SIG-M5 treated with dmso at 0.1 percent for 504 hours (cell line): Measurements from ENCODE around the gene BTBD16.

Source experiments
- DNase-seq: peaks from one replicate; lab custom pipeline; 2025; ENCODE audit not compliant: unreplicated experiment; lab: John Stamatoyannopoulos, UW

The BTBD16 gene

DNA sequence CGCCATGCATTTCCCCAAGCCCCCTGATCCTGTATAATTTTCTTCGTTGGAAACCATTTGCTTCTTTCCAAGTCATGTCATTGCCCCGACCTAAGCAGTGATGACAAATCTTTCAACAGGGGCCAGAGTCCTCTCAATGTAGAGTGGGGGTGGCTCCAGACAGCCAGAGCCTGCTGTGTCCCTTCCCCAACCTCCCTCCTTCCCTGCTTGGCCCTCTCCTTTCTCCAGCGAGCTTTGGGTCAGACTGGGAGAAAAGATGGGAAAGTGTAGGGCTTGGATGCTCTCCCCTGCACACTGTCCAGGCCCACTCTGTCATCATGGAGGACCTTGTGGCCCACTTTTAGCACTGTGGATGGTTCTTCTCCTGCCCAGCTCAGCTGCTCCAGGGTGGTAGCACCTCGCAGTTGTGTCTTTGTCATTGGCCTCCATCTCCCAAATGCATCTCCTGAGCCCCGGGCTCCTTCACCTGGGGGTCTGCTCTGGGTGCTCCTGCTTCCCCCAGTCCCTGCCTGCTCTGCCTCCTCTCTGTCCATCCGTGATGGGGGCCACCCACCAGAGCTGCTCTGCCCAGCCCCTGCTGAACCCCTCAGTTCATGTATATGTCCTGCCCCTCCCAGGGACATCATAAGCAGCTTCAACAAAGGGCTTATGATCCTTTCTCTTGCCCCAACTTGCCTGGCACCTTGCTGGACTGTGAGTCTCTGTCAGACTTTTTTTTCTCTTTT, 37.5 kb downstream of the BTBD16 start:
- no peak for DNase-seq

DNA sequence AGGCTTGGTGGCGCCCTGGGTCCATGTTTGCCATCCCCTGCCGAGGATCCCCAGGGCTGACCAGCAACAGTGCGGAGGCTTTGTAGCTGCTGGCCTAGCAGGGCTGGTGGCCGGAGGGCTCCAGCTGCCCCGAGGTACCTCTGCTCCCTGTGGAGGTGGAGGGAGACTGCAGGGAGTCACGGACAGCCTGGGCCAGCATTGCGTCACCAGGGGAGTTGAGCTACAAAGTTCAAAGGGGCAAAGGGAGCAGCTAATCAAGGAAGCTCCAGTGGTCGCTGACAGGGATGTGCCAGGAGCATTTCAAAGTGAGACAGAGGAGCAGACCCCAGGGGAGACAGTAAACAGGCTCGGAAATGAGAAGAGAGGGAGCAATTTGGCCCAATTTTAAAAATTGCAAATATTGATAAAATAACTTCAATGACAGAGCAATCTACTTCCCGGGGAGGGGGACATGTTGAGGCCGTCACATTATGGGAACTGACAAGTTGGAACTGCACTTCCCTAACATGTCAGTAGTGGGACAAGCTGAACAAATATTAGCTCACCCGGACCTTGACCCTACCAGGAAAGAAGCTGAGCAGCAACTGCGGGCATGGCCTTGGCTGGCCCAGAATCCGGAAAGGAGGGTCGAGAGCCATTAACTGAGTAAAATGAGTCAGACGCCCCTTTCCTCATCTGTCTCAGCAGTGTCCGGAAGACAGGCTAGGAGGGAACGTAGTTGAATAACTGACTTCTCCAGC, 39.4 kb downstream of the BTBD16 start:
- no peak for DNase-seq

DNA sequence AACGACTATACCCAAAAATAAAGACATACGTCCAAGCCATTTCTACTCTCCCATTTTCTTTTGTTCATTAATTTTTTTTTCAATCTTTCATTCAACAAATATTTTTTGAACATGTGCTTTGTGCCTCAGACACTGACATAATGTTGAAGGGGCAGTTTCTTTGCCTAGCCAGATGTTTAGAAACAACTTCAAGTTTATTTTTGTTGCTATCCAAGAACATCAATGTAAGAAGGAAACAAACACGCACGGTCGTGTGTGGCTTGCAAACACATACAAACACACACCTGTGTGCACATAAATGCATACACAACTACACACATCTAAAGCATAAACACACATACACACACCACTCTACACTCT, 39.9 kb downstream of the BTBD16 start:
- no peak for DNase-seq

DNA sequence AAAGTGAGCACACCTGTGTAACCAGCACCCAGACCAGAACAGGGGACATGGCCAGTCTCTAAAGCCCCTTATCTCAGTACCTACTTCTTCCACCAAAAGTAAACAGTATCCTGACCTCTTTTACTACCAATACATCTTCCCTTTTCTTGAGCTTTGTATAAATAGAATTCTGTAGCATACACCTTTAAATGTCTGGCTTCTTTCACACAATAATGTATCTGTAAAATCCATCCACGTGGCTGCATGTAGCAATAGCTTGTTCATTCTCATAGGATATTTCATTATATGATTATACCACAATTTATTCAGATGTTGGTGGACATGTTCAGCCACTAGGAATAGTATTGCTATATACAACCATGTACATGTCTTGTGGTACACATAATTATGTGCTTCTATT, 40.6 kb downstream of the BTBD16 start:
- no peak for DNase-seq

DNA sequence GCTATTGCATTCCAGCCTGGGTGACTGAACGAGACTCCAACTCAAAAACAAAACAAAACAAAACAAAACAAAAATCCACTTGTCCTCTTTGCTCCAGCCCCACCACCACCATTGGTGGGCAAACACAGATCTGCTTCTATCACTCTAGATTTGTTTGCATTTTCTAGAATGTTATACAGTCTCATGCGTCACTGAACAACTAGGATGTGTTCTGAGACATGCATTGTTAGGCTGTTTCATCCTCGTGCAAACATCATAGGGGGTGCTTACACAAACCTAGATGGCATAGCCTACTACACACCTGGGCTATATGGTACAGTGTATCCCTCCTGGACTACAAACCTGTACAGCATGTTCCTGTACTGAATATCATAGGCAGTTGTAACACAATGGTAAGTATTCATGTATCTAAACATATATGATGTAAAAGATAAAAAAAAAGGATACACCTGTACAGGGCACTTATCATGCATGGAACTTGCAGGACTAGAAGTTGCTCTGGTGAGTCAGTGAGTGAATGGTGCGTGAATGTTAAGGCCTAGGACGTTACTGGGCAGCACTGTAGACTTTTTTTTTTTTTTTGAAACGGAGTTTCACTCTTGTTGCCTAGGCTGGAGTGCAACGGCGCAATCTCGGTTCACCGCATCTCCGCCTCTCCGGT, 45.3 kb downstream of the BTBD16 start:
- DNase-seq: no peak

DNA sequence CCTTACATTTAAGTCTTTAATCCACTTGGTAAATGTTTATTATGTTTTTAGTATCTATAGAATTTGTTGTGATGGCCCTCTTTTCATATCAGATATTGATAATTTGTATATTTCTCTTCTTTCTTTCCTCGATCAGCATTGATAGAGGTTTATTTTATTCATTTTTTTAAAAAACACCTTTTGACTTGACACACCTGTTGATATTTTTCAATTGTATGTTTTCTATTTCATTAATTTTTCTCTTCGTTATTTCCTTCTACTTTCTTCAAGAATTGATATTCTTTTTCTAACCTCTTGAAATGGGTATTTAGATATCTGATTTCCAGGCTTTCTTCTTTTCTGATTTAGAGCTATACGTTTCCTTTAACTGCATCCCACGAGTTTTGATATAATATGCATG, 50.9 kb downstream of the BTBD16 start:
- DNase-seq: no peak

DNA sequence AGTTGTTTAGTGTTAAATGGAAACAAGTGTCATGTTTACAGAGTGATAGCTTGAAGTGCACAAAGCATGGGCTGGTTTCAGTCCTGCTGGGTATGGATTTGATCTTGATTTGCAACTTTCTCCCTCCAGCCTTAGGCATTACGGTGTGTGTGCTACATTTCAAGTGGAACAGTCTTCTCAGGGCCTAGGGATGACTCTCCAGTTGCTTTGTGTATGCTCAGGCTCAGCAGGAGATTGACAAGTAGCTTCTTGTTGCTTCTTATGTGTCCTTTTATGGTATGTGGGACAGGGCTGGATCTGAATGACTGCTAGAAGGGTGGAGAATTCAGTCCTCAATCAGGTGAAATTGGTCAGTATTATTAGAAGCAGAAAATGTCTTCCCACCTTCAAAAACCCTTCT, 52.1 kb downstream of the BTBD16 start:
- DNase-seq: no peak

DNA sequence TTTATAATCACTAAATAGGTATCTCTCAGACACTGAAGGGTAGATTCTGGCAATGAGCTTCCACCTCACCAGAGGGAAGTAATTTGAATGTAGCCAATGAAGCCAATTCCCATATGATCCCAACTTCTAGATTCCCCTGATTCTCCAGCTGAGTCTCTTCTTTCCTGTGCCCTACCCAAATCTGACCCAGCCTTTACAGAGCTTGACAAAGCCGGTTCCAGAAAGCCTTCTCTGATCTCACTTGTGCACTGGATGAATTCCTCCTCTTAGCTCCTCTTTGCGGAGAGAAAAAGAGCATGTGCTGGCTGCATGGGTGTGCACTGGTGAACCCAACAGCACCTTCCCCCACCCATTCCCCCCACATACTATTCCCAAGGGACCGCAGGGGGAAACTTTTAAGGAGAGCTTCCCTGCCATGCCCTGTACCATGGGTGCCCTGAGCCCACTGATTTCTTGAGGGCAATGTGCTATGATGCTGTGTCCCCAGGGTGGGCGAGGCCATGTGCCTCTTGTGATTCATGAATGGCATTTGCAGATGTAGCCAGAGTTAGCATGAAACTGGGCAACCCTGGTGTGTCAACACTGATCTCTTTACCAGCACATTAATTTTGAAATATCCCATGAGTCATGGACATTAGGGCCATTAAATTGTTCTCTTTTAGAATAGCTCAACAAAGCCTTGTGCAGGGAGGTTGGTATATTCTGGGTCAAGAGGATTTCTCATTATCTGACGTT, 53.0 kb downstream of the BTBD16 start:
- no peak for DNase-seq

DNA sequence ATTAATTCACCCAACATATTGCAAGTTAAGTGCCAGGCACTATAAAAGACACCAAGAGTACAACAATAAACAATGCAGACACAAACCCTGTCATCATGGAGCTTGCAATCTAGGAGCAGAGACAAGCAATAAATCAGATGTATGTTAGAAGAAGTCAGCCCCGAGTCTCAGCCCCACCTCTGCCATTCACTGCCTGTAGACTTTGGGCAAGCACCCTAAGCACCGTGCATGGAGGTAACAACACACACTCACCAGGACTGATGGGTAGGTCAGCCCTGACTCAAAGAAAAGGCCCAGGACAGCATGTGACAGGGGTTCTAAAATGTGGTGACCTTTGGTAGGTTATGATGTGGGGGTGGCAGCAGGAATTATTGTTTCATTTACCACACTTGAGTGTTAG, 54.1 kb downstream of the BTBD16 start:
- no peak for DNase-seq

DNA sequence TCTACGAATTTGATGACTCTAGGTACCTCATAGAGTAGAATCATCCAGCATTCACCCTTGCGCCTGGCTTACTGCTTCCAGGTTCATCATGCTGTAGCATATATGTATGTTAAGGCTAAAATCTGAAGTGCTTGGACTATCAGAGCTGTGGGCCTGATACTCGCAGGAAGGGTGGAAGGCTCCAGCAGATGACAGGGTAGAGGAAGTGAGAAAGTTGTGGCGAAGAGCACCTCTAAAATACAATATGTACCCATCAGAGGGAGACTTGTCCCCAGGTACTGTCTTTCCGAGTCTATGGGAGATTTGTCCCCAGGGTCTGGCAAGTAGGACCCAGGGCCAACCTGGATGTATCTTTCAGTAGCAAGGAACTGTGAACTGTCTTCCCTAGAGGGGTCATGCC, 55.3 kb downstream of the BTBD16 start:
- no peak for DNase-seq

DNA sequence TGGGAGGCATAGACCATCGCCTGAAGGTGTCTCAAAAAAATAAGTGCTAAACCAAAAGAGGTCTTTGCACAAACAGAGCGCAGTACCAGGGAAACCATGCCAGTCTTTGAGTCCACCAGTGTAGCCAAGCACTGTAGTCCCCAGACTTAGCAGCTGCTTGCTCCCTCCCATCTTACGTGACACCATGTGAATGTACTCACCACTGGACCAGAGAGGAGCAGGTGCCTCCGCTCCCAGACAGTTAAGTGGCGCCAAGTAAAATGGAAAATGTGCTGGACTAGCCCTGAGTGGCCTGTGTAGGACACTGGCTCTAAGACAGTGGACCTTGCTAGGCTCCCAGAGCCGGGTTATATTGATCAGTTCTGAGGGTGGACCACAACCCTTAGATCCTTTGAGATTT, 55.7 kb downstream of the BTBD16 start:
- DNase-seq: no peak

DNA sequence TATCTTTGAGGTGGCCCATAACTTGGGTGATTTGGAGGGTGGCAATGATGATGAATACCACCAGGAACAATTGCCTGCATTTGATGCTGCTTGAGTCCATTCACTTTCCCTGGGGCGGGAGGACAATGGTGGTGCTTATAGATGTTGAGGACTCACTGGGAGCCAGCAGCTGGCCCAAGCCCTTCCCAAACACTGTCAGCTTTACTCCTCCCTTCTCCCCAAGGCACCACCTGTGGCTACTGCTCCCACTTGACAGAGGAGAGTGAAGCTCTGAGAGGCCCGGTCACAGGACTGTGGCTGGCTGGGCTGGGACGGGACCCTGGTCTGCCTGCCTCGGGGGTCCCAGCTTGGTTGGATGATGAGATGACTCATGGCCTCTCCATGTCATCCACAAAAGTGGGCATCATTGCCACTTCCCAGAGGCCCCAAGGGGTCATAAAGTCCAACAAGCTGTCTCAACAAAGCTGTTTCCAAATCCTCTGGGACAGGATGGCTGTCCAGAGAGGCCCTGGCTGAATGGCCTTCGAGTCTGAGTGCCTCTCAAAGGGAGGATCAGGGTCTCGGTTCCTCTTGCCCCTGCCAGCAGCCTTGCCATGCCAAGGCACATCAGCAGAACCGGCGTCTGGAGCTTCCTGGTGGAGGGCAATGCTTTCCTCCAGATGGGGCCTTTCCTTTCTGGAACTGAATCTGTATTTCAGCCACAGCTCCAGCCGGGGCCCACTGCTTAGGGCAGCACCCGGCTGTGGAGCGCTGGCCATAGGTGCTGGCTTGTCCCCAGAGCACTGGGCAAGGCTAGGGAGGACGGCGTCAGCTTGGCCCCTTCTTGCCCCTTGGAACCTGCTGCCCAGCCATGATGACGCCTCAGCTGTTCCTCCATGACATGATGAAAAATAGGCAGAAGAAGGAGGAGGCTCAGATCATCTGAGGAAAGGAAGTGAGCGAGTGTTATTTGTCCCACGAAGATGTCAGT, 56.4 kb downstream of the BTBD16 start:
- no peak for DNase-seq

DNA sequence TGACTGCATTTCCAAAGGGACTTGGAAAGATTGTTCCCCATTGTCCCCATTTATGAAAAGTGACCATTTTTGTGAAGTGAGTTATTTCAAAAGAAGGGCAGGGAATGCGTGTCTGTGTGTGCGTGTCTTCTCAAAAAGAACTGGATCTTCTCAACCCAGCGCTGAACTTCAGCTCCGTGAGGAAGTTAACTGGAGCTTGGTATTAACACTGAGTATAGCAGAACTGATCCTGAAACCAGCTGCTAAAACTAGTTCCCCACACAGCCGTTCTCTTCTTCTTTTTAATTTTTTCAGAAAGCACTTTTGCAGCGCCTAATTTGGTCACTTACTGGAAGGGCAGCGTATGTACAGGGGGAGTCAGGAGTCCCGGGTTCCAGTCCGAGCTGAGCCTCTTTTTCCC, 57.6 kb downstream of the BTBD16 start:
- peak; percentile 11 for DNase-seq

DNA sequence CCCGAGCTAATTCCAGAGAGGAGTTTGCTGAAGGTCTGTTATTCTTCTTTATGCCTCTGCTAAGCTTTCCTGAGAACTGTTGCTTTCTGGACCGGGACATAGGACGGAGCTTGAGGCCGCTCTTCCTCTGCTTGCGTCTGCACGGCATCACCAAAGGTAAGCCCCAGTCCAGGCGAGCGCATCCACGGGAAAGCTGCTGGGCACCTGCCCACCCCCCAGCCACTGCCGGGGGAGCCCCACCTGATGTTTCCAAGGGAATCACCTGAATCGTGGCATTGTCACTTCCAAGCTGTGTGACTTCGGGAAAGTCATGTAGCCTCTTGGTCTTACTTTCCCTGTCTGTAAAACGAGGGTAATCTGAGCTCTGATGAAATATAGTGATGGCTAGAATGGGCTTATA, 58.3 kb downstream of the BTBD16 start:
- DNase-seq: no peak

DNA sequence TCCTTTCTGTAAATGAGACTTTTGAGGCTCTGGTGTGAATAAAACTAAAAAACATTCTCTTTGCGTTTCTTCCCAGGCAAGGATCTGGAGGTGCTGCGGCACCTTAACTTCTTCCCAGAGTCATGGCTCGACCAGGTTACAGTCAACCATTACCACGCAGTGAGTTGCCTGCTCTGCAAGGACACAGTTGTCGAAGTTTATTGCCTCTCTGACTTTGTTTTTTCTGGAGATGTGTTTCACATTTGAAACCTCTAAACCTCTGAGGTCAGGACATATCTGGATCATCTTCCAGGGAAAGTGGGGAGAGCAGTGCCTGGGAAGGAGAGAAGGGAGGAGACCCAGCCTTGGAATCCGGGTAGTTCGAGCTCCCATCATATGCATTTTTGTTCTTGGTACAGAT, 60.0 kb downstream of the BTBD16 start:
- no peak for DNase-seq

DNA sequence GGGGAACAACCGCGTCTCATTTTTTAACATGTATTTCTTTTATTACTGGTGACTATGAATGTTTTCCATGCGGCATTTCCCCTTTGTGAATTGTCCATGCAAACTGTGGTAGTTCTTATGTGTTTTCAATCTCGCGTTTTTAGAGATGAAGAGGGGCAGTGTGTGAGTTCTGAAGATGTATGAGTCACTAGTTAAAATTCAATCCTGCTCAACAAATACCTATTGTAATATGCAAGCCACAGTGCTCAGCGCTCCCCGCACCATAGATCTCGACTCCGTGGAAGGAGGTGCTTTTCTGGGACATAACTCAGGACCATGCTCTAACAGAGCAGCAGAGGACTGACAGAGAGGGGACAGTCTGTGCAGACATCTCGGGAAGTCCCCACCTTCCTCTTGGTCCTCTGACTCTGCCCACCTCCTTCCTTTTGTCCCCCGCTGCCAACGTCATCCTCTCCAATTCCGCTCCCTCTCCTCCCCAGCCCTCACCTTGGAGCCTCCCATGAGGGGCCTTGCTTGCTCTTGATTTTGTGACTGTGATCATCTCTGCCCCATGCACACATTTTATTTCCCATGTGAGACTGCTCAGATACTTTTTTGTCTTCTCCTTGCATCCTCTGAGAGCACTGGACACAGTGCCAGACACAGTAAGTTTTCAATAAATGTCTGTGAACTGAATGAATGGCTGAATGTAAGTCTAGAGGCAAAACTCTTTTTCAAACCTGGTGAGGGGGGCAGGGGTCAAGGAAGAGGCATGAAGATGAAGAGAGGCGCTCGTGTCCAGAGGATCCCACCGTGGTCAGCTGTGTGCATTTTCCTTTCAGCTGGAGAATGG, 60.7 kb downstream of the BTBD16 start:
- no peak for DNase-seq

DNA sequence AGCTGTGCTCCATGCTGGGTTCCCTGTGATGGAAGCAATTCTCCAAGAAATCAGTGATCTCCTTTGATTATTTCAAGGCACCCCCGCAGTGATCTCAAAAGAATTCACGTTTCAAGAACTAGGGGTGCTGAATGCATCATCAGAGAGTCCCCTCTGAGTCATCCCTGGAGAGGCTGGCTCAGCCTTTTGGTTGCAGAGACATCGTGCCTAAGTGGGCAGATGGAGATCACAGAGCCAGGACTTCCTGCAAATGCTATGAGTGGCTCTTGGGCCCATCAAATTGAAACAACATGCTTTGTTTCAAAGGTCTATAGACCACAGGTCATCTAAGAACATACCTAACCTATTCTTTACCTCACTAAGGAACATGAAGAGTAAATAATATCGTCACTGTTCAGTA, 61.9 kb downstream of the BTBD16 start:
- DNase-seq: no peak

DNA sequence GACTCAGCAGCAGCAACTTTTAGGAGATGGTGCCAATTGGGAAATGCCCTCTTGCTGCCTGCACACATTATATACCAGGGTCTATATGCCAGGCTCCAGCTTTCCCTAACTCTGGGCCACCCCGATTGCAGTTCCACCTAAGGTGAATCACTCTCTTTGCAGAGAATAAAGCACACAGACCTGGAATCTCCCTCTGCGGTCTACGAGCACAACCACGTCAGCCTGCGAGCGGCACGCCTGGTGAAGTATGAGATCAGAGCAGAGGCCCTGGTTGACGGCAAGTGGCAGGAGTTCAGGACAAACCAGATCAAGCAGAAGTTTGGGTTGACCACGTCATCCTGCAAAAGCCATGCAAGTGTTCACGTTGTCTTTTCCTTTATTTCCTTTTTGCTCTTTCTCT, 65.2 kb downstream of the BTBD16 start:
- DNase-seq: no peak

DNA sequence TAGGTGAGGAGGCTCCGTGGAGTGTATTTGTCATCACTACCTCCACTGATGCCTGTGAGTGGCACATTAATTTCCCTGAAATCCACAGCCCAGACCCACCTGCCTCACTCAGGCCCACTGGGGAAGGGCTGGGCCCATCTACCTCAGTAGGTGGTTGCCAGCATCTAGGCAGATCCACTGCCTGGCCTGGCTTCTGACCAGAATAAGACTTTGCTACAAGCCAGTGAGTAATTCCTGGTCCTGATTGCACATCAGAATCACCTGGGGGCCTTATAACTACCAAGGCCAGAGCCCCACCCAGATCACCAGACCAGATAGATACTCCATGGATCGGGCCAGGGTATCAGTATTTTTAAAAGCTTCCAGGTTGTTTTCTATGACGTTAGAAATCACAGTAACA, 65.9 kb downstream of the BTBD16 start:
- no peak for DNase-seq
